Panc1 (cell line): Measurements from ENCODE around the gene ANKRD13D. TPM values are rescaled to one million over a fixed set of nuclear protein-coding genes. Genes with fewer than 3 reads are reported as not detected.

ENCODE experiments used
- ATAC-seq: fragments of 200-7000 bp; cut with Tn5 transposase; 2 replicates; pipeline ENCODE4 v1.9.1; 2020; ENCODE audit warnings: mild to moderate bottlenecking, moderate library complexity
- BruUV-seq: library from RNA; stranded (reverse); fragments of 400-500 nt; replicated peaks from 2 replicates; lab custom pipeline; 2021; lab: Mats Ljungman, UMichigan
- CTCF ChIA-PET: fragments of 300-600 bp; sonication (Branson Sonifier 250); formaldehyde crosslinking; loops from one replicate; lab custom pipeline; 2022; ENCODE audit warnings: antibody characterized with exemption; lab: Charles Lee
- POLR2A ChIA-PET: fragments of 300-600 bp; sonication (Branson Sonifier 250); formaldehyde crosslinking; loops from one replicate; lab custom pipeline; 2022; ENCODE audit warnings: antibody characterized with exemption; lab: Charles Lee
- DNase-seq: peaks from one replicate; pipeline ENCODE4 v3.0.0-alpha.2; 2010; ENCODE audit warnings: low read depth, low spot score
- H3K27ac ChIP-seq: 2 replicates; pipeline ENCODE4 v1.5.1; 2011; ENCODE audit warnings: mild to moderate bottlenecking, low read length, inconsistent platforms
- H3K27me3 ChIP-seq: fragments of 200-500 bp; sonication (Bioruptor generic); 2 replicates; pipeline ENCODE4 v1.6.0; 2014; ENCODE audit warnings: low read length, inconsistent platforms; ENCODE audit not compliant: control insufficient read depth, insufficient read depth
- H3K36me3 ChIP-seq: fragments of 200-500 bp; sonication (Bioruptor generic); 2 replicates; pipeline ENCODE4 v1.5.1; 2014; ENCODE audit warnings: inconsistent platforms, mild to moderate bottlenecking, low read length, moderate library complexity; ENCODE audit not compliant: control insufficient read depth, insufficient read depth
- H3K4me1 ChIP-seq: 2 replicates; pipeline ENCODE4 v1.5.1; 2011; ENCODE audit warnings: inconsistent platforms, mild to moderate bottlenecking, low read length, moderate library complexity; ENCODE audit not compliant: control insufficient read depth, insufficient read depth
- H3K4me3 ChIP-seq, 2 experiments: 2 replicates each; pipeline ENCODE4 v1.5.1; 2011 to 2012; ENCODE audit warnings: low read depth in 2 of 2, low read length in 2 of 2, mild to moderate bottlenecking in 2 of 2, inconsistent platforms in 1 of 2, moderate library complexity in 1 of 2
- H3K9me3 ChIP-seq: fragments of 200-500 bp; sonication (Bioruptor generic); 2 replicates; pipeline ENCODE4 v1.5.1; 2014; ENCODE audit warnings: low read depth, mild to moderate bottlenecking, inconsistent platforms, low read length, moderate library complexity; ENCODE audit not compliant: control insufficient read depth, insufficient read depth
- POLR2AphosphoS5 ChIP-seq: IDR thresholded peaks from 2 replicates; pipeline ENCODE4 v1.6.1; 2012; ENCODE audit warnings: mild to moderate bottlenecking, low read depth, low read length, moderate library complexity
- REST ChIP-seq, 2 experiments: IDR thresholded peaks; 2 replicates each; pipeline ENCODE4 v1.6.1; 2011 to 2012; ENCODE audit warnings: low read depth in 2 of 2, control low read depth in 1 of 2, low read length in 1 of 2, mild to moderate bottlenecking in 1 of 2, moderate library complexity in 1 of 2; ENCODE audit not compliant: insufficient read depth in 1 of 2
- SIN3A ChIP-seq: IDR thresholded peaks from 2 replicates; pipeline ENCODE4 v1.6.1; 2012; ENCODE audit warnings: low read depth, mild to moderate bottlenecking, low read length, moderate library complexity, borderline replicate concordance; ENCODE audit not compliant: insufficient read depth
- TCF7L2 ChIP-seq: IDR thresholded peaks from 2 replicates; pipeline ENCODE4 v1.6.1; 2011; ENCODE audit warnings: mild to moderate bottlenecking, low read depth, low read length, inconsistent platforms
- in situ Hi-C: cut with HindIII; loops from 2 replicates; pipeline ENCODE4 v1.10.0; 2016; ENCODE audit warnings: low sequenced_read_pairs, low pct_unique_long_range_greater_than_20kb
- intact Hi-C: fragments of 100-400 bp; cut with micrococcal nuclease; formaldehyde crosslinking; loops from one replicate; pipeline ENCODE4 v1.10.0; 2022; ENCODE audit not compliant: unreplicated experiment
- total RNA-seq: library from RNA; stranded (reverse); gene quantifications from one replicate; pipeline ENCODE4 v1.2.1, GENCODE V29; 2021; ENCODE audit not compliant: unreplicated experiment
- TF ChIP-seq, protein P1 (sequence below): fragments of 450-650 bp; IDR thresholded peaks from 2 replicates; pipeline ENCODE4 v1.5.1; 2017; ENCODE audit warnings: mild to moderate bottlenecking

The ANKRD13D gene
- total RNA-seq, 1 experiment from 2014 or later: 76.5 TPM

GRCh38 chr11:67252831-67253239 is 36.3 kb upstream of the ANKRD13D start:
- Histone ChIP-seq H3K27ac (no peak overlapping the region), H3K36me3 (peaks cover 66% of the 10 kb centered on the region), H3K4me3 (no peak overlapping the region), H3K9me3 (no peaks in the 10 kb centered on the region), H3K4me1 (no peaks in the 10 kb centered on the region), H3K27me3 (no peaks in the 10 kb centered on the region)
- no peak for TF ChIP-seq REST (IDR thresholded peaks at IDR 0.05; ENCODE audit: insufficient read depth in 1 of 2, low read depth in 2 of 2, low read length in 1 of 2)
- TF ChIP-seq, protein P1, sequence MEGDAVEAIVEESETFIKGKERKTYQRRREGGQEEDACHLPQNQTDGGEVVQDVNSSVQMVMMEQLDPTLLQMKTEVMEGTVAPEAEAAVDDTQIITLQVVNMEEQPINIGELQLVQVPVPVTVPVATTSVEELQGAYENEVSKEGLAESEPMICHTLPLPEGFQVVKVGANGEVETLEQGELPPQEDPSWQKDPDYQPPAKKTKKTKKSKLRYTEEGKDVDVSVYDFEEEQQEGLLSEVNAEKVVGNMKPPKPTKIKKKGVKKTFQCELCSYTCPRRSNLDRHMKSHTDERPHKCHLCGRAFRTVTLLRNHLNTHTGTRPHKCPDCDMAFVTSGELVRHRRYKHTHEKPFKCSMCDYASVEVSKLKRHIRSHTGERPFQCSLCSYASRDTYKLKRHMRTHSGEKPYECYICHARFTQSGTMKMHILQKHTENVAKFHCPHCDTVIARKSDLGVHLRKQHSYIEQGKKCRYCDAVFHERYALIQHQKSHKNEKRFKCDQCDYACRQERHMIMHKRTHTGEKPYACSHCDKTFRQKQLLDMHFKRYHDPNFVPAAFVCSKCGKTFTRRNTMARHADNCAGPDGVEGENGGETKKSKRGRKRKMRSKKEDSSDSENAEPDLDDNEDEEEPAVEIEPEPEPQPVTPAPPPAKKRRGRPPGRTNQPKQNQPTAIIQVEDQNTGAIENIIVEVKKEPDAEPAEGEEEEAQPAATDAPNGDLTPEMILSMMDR: peak; percentile 73
- no peak for TF ChIP-seq SIN3A
- no peak for TF ChIP-seq TCF7L2
- TF ChIP-seq POLR2AphosphoS5: no peak
- BruUV-seq: no TSS peak
- ATAC-seq (peak; percentile 63), DNase-seq (no peak)
- in situ Hi-C loops: no loop called here
- intact Hi-C loops: no loop called here
- POLR2A ChIA-PET: interaction anchor here (0.6 kb wide), 1 partner anchor 103 kb away, joined by 11 read pairs; no protein-coding TSS in a partner anchor
- CTCF ChIA-PET: no interaction called here

GRCh38 chr11:67253872-67254624 is 35.1 kb upstream of the ANKRD13D start:
- no peaks in the 10 kb centered on the region for H3K9me3 ChIP-seq
- H3K27ac ChIP-seq: no peak overlapping the region
- intact Hi-C loops (no loop called here), in situ Hi-C loops (no loop called here)
- ChIA-PET POLR2A (interaction anchor here (0.8 kb wide), 1 partner anchor 13 kb away, joined by 3 read pairs; no protein-coding TSS in a partner anchor), CTCF (interaction anchor here (0.7 kb wide), 1 partner anchor 16 kb away, joined by 3 read pairs; no protein-coding TSS in a partner anchor)
- DNase-seq: no peak
- H3K4me3 ChIP-seq: no peak overlapping the region
- BruUV-seq: no TSS peak
- H3K27me3 ChIP-seq: no peaks in the 10 kb centered on the region
- H3K36me3 ChIP-seq: peaks cover 55% of the 10 kb centered on the region
- no peak for TF ChIP-seq REST (IDR thresholded peaks at IDR 0.05; ENCODE audit: insufficient read depth in 1 of 2, low read depth in 2 of 2, low read length in 1 of 2)
- no peak for TF ChIP-seq SIN3A
- TF ChIP-seq, protein P1: no peak
- ATAC-seq: no peak
- no peaks in the 10 kb centered on the region for H3K4me1 ChIP-seq
